Caco-2 (cell line): ENCODE measurements around the gene SSTR5. TPM values are rescaled to one million over a fixed set of nuclear protein-coding genes. Genes with fewer than 3 reads are reported as not detected.

Source experiments
- BruUV-seq: library from RNA; stranded (reverse); fragments of 400-500 nt; replicated peaks from 2 replicates; lab custom pipeline; 2021; lab: Mats Ljungman, UMichigan
- CTCF ChIA-PET: fragments of 300-600 bp; sonication (Branson Sonifier 250); formaldehyde crosslinking; loops from one replicate; lab custom pipeline; 2022; ENCODE audit warnings: antibody characterized with exemption; lab: Charles Lee
- POLR2A ChIA-PET: fragments of 300-600 bp; sonication (Branson Sonifier 250); formaldehyde crosslinking; loops from one replicate; lab custom pipeline; 2022; ENCODE audit warnings: antibody characterized with exemption; lab: Charles Lee
- DNase-seq, 2 experiments: peaks; one replicate each; pipeline versions ENCODE4 v3.0.0 to v3.0.0-alpha.2; 2020 to 2022
- H3K27me3 ChIP-seq: replicated peaks from 2 replicates; pipeline ENCODE4 v1.6.0; 2011; ENCODE audit warnings: low read length; ENCODE audit not compliant: control insufficient read depth, insufficient read depth
- H3K36me3 ChIP-seq: 2 replicates; pipeline ENCODE4 v1.5.1; 2011; ENCODE audit warnings: low read length; ENCODE audit not compliant: control insufficient read depth, insufficient read depth
- H3K4me1 ChIP-seq: fragments of 250-450 bp; sonication (Bioruptor Pico); 2 replicates; pipeline ENCODE4 v1.5.1; 2020; ENCODE audit warnings: mild to moderate bottlenecking
- H3K4me3 ChIP-seq: 2 replicates; pipeline ENCODE4 v1.5.1; 2011; ENCODE audit warnings: low read depth, mild to moderate bottlenecking, control low read depth, low read length
- H3K9me3 ChIP-seq: fragments of 250-450 bp; sonication (Bioruptor Pico); 2 replicates; pipeline ENCODE4 v1.5.1; 2020; ENCODE audit warnings: mild to moderate bottlenecking, moderate library complexity
- H3K27ac Mint-ChIP-seq: one replicate; pipeline ENCODE4 v1.8.0; 2022; ENCODE audit warnings: mixed read lengths; ENCODE audit not compliant: unreplicated experiment
- H3K27me3 Mint-ChIP-seq: one replicate; pipeline ENCODE4 v1.8.0; 2022; ENCODE audit warnings: mixed read lengths; ENCODE audit not compliant: insufficient read depth, unreplicated experiment
- H3K36me3 Mint-ChIP-seq: one replicate; pipeline ENCODE4 v1.8.0; 2022; ENCODE audit warnings: mild to moderate bottlenecking, mixed read lengths; ENCODE audit not compliant: insufficient read depth, unreplicated experiment
- H3K4me1 Mint-ChIP-seq: one replicate; pipeline ENCODE4 v1.8.0; 2022; ENCODE audit warnings: low read depth, mixed read lengths; ENCODE audit not compliant: unreplicated experiment
- H3K4me3 Mint-ChIP-seq: one replicate; pipeline ENCODE4 v1.8.0; 2022; ENCODE audit warnings: mild to moderate bottlenecking, moderate library complexity, mixed read lengths; ENCODE audit not compliant: unreplicated experiment
- H3K9me3 Mint-ChIP-seq: one replicate; pipeline ENCODE4 v1.8.0; 2022; ENCODE audit warnings: mixed read lengths; ENCODE audit not compliant: unreplicated experiment
- intact Hi-C: fragments of 100-400 bp; cut with micrococcal nuclease; formaldehyde crosslinking; loops from one replicate; pipeline ENCODE4 v1.10.0; 2022; ENCODE audit not compliant: unreplicated experiment
- total RNA-seq: library from RNA; stranded (reverse); gene quantifications from 2 replicates; pipeline ENCODE4 v1.2.3, GENCODE V29; 2022
- TF ChIP-seq, protein P1 (sequence below), 2 experiments: fragments of 200-600 bp in 1 of 2; IDR thresholded peaks; 1 replicate in 1 of 2; 2 replicates in 1 of 2; pipeline versions ENCODE4 v1.5.1 to v1.8.0; 2011 to 2022; ENCODE audit warnings: antibody characterized with exemption in 1 of 2, control low read depth in 1 of 2, inconsistent platforms in 1 of 2, low read depth in 1 of 2, low read length in 1 of 2, mild to moderate bottlenecking in 1 of 2, moderate library complexity in 1 of 2; ENCODE audit not compliant: insufficient read depth in 1 of 2, severe bottlenecking in 1 of 2, unreplicated experiment in 1 of 2

SSTR5 gene
- total RNA-seq, 1 experiment from 2014 or later: 0.23 TPM

DNA sequence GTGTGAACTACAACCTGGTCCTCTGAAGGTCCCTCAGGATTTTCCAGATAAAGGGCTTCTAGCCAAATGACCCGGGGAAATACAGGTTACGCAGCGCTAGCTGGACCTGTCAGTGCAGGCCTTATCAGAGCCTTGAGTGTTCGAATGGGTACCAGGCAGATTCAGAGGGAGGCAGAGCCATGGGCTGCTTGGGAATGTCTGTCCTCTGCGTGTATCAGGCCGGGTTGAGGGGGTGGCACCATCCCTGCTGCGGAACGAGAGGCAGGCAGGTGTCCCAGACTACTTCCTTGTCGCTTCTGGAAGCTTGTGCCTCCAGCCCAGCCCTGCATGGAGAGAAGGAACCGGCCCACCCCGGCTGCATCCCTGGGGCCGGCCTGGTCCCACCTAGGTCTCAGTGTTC is 33.6 kb upstream of the SSTR5 start:
- intact Hi-C loops: no loop called here
- CTCF ChIA-PET: no interaction called here
- Mint-ChIP-seq H3K4me1 (no peaks in the 10 kb centered on the region), H3K9me3 (no peaks in the 10 kb centered on the region), H3K4me3 (no peak overlapping the region), H3K27ac (no peak overlapping the region), H3K27me3 (no peaks in the 10 kb centered on the region), H3K36me3 (no peaks in the 10 kb centered on the region)
- no peak overlapping the region for H3K4me3 ChIP-seq
- no peaks in the 10 kb centered on the region for H3K4me1 ChIP-seq
- no peaks in the 10 kb centered on the region for H3K36me3 ChIP-seq
- TF ChIP-seq, protein P1, sequence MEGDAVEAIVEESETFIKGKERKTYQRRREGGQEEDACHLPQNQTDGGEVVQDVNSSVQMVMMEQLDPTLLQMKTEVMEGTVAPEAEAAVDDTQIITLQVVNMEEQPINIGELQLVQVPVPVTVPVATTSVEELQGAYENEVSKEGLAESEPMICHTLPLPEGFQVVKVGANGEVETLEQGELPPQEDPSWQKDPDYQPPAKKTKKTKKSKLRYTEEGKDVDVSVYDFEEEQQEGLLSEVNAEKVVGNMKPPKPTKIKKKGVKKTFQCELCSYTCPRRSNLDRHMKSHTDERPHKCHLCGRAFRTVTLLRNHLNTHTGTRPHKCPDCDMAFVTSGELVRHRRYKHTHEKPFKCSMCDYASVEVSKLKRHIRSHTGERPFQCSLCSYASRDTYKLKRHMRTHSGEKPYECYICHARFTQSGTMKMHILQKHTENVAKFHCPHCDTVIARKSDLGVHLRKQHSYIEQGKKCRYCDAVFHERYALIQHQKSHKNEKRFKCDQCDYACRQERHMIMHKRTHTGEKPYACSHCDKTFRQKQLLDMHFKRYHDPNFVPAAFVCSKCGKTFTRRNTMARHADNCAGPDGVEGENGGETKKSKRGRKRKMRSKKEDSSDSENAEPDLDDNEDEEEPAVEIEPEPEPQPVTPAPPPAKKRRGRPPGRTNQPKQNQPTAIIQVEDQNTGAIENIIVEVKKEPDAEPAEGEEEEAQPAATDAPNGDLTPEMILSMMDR (IDR thresholded peaks at IDR 0.05; ENCODE audit: insufficient read depth in 1 of 2, low read depth in 1 of 2, low read length in 1 of 2, severe bottlenecking in 1 of 2, unreplicated experiment in 1 of 2): no peak
- DNase-seq: no peak
- POLR2A ChIA-PET: interaction anchor here (0.7 kb wide), 1 partner anchor 175 kb away, joined by 5 read pairs; no protein-coding TSS in a partner anchor
- H3K9me3 ChIP-seq: no peaks in the 10 kb centered on the region
- no peaks in the 10 kb centered on the region for H3K27me3 ChIP-seq
- BruUV-seq: no TSS peak

DNA sequence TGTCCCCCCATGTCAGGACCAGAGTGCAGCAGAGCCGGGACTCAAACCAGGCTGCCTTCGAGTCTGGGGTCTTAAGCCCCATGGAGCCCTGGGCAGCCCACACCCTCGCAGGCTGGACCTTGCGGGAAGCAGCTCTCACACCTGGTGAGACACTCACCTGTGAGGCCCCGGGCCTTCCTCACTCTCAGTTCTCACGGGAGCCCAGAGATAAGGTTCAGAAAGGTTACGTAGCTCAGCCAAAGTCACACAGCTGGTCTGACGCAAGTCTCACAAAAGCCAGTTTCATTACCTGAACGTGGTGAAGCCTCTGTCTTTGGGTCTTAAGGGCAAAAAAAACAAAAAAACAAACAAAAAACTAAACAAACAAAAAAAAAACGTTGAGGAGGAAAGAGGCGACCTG is 32.8 kb upstream of the SSTR5 start:
- Histone ChIP-seq H3K9me3 (no peaks in the 10 kb centered on the region), H3K4me1 (no peaks in the 10 kb centered on the region), H3K27me3 (no peaks in the 10 kb centered on the region), H3K4me3 (no peak overlapping the region), H3K36me3 (no peaks in the 10 kb centered on the region)
- H3K9me3 Mint-ChIP-seq: no peaks in the 10 kb centered on the region
- CTCF ChIA-PET: no interaction called here
- POLR2A ChIA-PET: no interaction called here
- H3K4me1 Mint-ChIP-seq: no peaks in the 10 kb centered on the region
- H3K36me3 Mint-ChIP-seq: no peaks in the 10 kb centered on the region
- H3K27ac Mint-ChIP-seq: no peak overlapping the region
- TF ChIP-seq, protein P1 (IDR thresholded peaks at IDR 0.05; ENCODE audit: insufficient read depth in 1 of 2, low read depth in 1 of 2, low read length in 1 of 2, severe bottlenecking in 1 of 2, unreplicated experiment in 1 of 2): no peak
- no peaks in the 10 kb centered on the region for H3K27me3 Mint-ChIP-seq
- H3K4me3 Mint-ChIP-seq: no peak overlapping the region
- intact Hi-C loops: no loop called here
- no peak for DNase-seq
- BruUV-seq: no TSS peak

DNA sequence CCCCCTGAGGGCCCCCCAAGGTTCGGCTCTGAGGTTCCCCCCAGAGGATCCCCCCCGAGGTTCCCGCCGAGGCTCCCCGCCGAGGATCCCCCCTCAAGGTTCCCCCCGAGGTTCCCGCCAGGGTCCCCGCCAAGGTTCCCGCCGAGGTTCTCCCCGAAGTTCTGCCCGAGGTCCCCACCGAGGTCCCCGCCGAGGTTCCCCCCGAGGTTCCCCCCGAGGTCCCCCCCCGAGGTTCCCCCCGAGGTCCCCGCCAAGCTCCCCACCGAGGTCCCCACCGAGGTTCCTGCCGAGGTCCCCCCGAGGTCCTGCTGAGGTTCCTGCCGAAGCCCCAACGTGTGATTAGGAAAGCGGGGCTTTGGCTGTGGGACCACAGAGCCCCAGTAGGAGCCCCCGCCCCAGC is 32.2 kb upstream of the SSTR5 start:
- H3K4me3 Mint-ChIP-seq: no peak overlapping the region
- POLR2A ChIA-PET: no interaction called here
- H3K4me3 ChIP-seq: no peak overlapping the region

More for the DNA sequence above, 32.2 kb upstream of the SSTR5 start:
- DNase-seq: no peak
- intact Hi-C loops: no loop called here
- H3K27ac Mint-ChIP-seq: no peak overlapping the region
- no peaks in the 10 kb centered on the region for H3K36me3 Mint-ChIP-seq
- Histone ChIP-seq H3K27me3 (no peaks in the 10 kb centered on the region), H3K4me1 (no peaks in the 10 kb centered on the region), H3K36me3 (no peaks in the 10 kb centered on the region), H3K9me3 (no peaks in the 10 kb centered on the region)
- no peaks in the 10 kb centered on the region for H3K27me3 Mint-ChIP-seq
- no TSS peak for BruUV-seq
- no peaks in the 10 kb centered on the region for H3K4me1 Mint-ChIP-seq
- H3K9me3 Mint-ChIP-seq: no peaks in the 10 kb centered on the region
- TF ChIP-seq, protein P1 (IDR thresholded peaks at IDR 0.05; ENCODE audit: insufficient read depth in 1 of 2, low read depth in 1 of 2, low read length in 1 of 2, severe bottlenecking in 1 of 2, unreplicated experiment in 1 of 2): no peak
- CTCF ChIA-PET: no interaction called here
